ENCODE measurements around the gene LILRA6. TPM values are rescaled to one million over a fixed set of nuclear protein-coding genes. Genes with fewer than 3 reads are reported as not detected.

The LILRA6 gene
- total RNA-seq, 2 donors from 2014 or later = 0.54 to 2.3 TPM

DNA sequence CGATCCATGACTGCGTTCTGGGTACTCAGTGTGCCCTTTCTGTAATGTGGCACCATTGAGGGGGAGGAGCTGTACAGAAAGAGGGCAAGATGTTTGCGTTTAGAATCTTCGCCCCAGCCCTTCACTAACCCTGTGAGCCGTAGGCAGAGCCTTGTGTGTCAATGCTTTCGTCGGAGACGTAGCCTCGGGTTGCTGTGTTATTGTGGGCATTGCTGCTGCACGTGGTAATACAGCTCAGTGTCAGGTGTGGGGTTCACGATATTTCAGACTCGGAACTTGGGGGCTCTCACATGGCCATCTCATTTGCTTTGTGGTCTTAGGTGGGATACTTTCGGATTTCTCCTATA lies 35.8 kb downstream of the LILRA6 start:
- TF ChIP-seq, protein P1, sequence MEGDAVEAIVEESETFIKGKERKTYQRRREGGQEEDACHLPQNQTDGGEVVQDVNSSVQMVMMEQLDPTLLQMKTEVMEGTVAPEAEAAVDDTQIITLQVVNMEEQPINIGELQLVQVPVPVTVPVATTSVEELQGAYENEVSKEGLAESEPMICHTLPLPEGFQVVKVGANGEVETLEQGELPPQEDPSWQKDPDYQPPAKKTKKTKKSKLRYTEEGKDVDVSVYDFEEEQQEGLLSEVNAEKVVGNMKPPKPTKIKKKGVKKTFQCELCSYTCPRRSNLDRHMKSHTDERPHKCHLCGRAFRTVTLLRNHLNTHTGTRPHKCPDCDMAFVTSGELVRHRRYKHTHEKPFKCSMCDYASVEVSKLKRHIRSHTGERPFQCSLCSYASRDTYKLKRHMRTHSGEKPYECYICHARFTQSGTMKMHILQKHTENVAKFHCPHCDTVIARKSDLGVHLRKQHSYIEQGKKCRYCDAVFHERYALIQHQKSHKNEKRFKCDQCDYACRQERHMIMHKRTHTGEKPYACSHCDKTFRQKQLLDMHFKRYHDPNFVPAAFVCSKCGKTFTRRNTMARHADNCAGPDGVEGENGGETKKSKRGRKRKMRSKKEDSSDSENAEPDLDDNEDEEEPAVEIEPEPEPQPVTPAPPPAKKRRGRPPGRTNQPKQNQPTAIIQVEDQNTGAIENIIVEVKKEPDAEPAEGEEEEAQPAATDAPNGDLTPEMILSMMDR (IDR thresholded peaks at IDR 0.05) = no peak
- intact Hi-C loops (cut with DNase I) = no loop called here
- Histone ChIP-seq H3K4me1 (peaks cover 39% of the 10 kb centered on the region), H3K9ac (ENCODE audit: low read depth in 2 of 2, low read length in 2 of 2) (peak overlapping the region in 1 of 2 donors; percentile 35), H3K9me3 (no peaks in the 10 kb centered on the region), H3K27ac (peak overlapping the region; percentile 56), H3K36me3 (peaks cover 21% of the 10 kb centered on the region), H3K4me3 (peak overlapping the region; percentile 16), H3K27me3 (no peaks in the 10 kb centered on the region)
- DNase-seq = no peak

DNA sequence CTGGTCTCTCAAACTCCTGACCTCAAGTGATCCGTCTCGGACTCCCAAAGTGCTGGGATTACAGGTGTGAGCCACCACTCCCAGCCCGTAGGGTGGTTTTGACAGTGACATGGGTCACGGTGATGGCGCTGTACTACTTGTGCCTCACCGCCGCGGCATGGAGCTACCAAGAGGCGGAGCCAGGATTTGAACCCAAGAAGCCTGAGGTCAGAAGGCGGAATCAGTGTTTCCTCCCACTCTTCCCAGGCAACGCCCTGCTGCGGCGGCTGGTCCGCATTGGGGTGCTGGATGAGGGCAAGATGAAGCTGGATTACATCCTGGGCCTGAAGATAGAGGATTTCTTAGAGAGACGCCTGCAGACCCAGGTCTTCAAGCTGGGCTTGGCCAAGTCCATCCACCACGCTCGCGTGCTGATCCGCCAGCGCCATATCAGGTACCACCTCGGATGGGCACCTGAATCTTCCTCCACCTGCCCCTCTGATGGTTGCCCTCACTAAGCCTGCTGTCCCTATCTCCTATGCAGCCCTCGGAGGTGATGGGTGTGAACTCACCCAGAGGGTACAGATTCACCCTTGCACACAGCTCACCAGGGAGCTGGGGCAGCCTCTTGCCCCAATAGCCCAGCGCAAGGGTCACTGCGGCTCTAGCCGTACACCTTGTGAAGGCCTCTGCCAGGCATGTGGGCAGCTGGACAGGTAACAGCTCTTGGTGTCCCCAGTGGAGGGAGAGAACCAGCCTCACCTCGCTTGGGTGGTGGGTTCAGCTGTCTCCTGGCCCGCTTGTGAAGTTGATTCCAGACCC lies 36.4 kb downstream of the LILRA6 start:
- H3K9ac ChIP-seq (ENCODE audit: low read depth in 2 of 2, low read length in 2 of 2) = peak overlapping the region; percentile 14 to 35
- H3K27ac ChIP-seq = peak overlapping the region; percentile 56
- no peak for DNase-seq
- no peaks in the 10 kb centered on the region for H3K9me3 ChIP-seq
- intact Hi-C loops (cut with DNase I) = no loop called here
- H3K27me3 ChIP-seq = no peaks in the 10 kb centered on the region
- peak overlapping the region; percentile 16 for H3K4me3 ChIP-seq
- peaks cover 40% of the 10 kb centered on the region for H3K4me1 ChIP-seq
- H3K36me3 ChIP-seq = peaks cover 21% of the 10 kb centered on the region
- TF ChIP-seq, protein P1 (IDR thresholded peaks at IDR 0.05) = no peak

DNA sequence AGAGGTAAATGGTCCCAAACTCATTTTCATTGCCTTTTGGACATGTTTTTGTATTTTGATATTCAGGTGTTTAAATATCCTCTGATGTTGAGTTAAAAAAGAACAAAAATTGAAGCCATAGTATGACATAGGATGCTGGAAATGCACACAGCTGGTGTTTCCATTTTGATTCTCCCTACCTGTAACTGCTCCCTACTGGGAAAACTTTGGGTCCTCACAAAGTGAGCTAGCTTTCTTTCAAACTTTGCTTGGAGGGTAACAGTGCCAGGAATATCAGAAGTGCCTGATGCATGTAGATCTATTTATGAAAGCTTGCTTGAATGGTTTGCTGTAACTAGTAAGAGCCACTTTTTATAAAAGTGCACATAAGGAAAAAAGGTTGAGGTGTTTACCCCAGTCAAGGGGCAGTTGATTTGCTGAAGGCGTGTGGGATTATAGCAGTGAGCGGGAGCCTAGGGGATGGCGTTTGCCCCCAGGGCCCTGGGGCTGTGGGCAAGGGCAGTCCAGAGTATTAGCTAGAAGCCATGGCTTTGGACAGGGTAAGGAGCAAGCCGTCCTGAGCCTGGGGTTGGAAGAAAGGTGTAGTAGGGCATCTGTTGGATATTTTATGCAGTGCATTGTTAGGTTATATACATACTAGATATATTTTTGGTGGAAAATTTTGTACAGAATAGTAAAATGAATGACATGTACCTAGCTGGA lies 37.7 kb downstream of the LILRA6 start:
- TF ChIP-seq, protein P1 (IDR thresholded peaks at IDR 0.05) = no peak
- Histone ChIP-seq H3K27ac (peak overlapping the region; percentile 8), H3K9me3 (no peaks in the 10 kb centered on the region), H3K27me3 (no peaks in the 10 kb centered on the region), H3K4me3 (no peak overlapping the region), H3K4me1 (peaks cover 36% of the 10 kb centered on the region), H3K9ac (ENCODE audit: low read depth in 2 of 2, low read length in 2 of 2) (peak overlapping the region; percentile 6 to 62), H3K36me3 (peaks cover 21% of the 10 kb centered on the region)
- intact Hi-C loops (cut with DNase I) = no loop called here
- no peak for DNase-seq

DNA sequence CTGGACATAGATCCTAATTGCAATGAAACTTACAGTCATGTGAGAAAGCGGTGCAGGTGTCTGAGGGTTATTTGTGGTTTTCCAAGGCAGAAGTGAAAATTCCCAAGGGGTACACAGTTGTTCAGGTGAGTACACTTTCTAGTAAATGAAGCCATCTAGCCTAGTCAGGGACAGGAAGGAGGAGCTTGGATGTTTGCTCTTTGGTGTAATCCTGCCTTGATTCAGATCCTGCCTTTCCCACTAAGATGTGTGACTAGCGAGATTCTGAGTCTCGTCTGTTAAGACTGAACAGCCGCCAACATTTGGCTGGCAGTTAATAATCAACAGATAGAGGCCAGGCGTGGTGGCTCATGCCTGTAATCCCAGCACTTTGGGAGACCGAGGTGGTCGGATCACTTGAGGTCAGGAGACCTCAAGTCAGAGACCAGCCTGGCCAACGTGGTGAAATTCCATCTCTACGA lies 39.4 kb downstream of the LILRA6 start:
- Histone ChIP-seq H3K4me1 (peaks cover 24% of the 10 kb centered on the region), H3K27me3 (no peaks in the 10 kb centered on the region), H3K4me3 (no peak overlapping the region), H3K27ac (no peak overlapping the region), H3K9ac (ENCODE audit: low read depth in 2 of 2, low read length in 2 of 2) (peak overlapping the region; percentile 3 to 83), H3K9me3 (no peaks in the 10 kb centered on the region), H3K36me3 (peaks cover 21% of the 10 kb centered on the region)
- TF ChIP-seq, protein P1 (IDR thresholded peaks at IDR 0.05) = no peak
- DNase-seq = peak; percentile 61
- intact Hi-C loops (cut with DNase I) = no loop called here

DNA sequence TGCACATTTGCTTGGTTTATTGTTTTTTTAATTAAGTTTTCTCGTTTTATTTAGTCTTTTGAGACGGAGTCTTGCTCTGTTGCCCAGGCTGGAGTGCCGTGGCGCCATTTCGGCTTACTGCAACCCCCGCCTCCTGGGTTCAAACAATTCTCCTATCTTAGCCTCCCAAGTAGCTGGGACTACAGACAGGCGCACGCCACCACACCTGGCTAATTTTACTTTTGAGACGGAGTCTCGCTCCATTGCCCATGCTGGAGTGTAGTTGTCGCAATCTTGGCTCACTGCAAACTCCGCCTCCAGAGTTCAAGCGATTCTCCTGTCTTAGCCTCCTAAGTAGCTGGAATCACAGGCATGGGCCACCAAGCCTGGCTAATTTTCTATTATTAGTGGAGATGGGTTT lies 40.6 kb downstream of the LILRA6 start:
- no peaks in the 10 kb centered on the region for H3K27me3 ChIP-seq
- H3K36me3 ChIP-seq = peaks cover 21% of the 10 kb centered on the region
- H3K9me3 ChIP-seq = no peaks in the 10 kb centered on the region
- no peak for DNase-seq
- peaks cover 24% of the 10 kb centered on the region for H3K4me1 ChIP-seq
- H3K9ac ChIP-seq (ENCODE audit: low read depth in 2 of 2, low read length in 2 of 2) = peak overlapping the region; percentile 83 to 90
- intact Hi-C loops (cut with DNase I) = no loop called here
- H3K27ac ChIP-seq = no peak overlapping the region
- H3K4me3 ChIP-seq = peak overlapping the region; percentile 78
- TF ChIP-seq, protein P1 (IDR thresholded peaks at IDR 0.05) = no peak
